Endothelial cell of coronary artery (primary cell): Measurements from ENCODE around the gene ZNF57. TPM values are rescaled to one million over a fixed set of nuclear protein-coding genes. Genes with fewer than 3 reads are reported as not detected.

Source experiments
- total RNA-seq: library from RNA; depleted of rRNA; stranded (reverse); fragments of >200 nt; gene quantifications from 2 replicates; pipeline ENCODE4 v1.2.3, GENCODE V29; 2014

Gene ZNF57
- total RNA-seq: 4.4 and 4.6 TPM in 2 replicates

DNA sequence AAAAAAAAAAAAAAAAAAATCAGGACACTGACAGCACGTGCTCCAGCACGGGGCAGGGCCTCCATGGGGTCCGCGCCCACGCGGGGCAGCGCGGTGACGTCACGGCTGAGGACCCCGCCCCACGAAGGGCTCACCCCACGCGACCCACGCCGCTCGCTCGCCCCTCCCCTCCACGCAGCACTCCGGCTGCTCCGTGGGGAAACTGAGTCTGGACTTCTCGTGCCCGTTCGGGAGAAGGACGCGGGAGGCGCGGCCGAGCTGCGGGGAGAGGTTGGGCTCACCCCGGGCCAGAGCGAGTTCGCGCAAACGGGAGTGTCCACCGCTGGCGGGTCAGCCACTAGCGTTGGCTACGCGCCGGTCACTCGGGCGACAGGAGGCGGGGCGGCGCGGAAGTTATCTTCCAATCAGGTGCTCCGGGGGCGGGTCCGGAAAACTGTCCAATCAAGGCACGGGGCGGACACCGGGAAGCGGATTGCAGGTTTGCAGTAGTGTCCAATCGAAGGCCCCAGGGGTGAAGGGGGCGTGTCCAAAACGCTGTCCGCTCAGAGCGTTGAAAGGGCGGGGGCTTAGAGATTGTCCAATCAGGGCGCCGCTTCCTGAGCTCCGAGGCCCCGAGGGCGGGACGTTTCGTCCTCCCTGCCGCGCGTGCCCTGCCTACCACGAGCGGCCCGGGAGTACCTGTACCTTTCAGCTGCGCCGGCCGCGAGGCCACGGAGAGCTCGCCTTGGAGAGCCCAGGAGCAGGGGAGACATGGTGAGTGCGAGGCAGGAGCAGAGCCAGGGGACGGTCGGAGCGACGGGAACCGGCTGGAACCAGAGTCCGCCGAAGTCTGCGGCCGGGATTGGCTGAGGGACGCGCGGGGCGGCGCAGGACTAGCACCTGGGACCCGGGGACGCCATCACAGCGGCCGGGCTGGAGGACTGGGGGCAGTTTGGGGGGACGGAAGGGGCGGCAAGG, at the start of gene ZNF57:
TSS of gene ZNF57 (plus strand) at position 633 of the 957 bp plus-strand sequence. CDS start at position 751, 118 bp downstream.

DNA sequence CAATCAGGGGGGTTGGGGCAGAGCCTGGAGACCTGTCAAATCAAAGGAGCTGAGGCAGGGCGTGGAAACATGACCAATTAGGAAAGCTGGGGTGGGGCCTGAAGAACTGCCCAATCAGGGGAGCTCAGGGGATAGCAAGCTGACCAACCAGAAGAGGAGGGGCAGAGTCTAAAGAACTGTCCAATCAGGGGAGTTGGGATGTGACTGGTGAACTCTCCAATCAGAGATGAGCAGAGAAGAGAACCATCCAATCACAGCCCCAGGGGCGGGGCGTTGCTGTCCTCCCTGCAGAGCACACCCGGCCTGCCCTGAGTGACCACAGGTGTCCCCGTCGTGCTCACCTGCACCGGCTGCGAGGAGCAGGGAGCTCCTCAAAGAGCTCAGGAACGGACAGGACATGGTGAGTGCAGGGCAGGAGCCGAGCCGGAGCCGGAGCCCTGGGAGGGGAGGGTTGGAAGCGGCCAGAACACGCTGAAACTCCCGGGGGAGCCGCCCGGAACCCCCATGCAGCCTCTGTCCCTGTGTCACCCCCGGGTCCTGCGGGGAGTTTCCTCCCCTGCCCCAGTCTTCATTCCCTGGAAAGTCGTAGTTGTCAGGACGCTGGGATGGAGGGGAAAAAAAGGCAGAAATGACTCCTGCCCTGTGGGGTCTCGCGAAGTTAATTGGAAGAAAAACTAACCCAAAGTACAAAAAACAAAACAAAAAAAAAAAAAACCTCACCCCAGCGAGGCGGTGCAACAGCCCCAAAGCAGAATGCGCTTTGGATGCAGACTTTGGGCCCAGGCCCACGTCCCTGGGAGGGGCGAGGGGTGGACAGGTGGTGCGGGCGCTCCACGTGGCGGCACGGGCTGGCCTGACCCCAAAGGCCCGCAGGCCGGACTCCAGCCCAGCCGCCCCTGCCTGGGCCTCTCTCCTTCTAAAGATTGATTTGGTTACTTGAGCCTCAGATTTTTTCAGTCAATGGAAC, 33.4 kb upstream of the ZNF57 start, which contains the start of gene ZNF556:
TSS of gene ZNF556 (plus strand) at position 311 of the 967 bp plus-strand sequence. CDS start at position 398, 87 bp downstream.

GRCh38 chr19:2944775-2945574, 44.2 kb downstream of the ZNF57 start, which contains the start of gene ZNF77:
ZNF77 (minus strand) TSS chr19:2944971; CDS start chr19:2944840, 131 bp downstream.

Other genes with a start within 250 kb of the ZNF57 start
- gene GNG7, start 198.2 kb upstream of the ZNF57 start, total RNA-seq: 0.18 and 0.28 TPM in 2 replicates
- gene DIRAS1, start 179.6 kb upstream of the ZNF57 start, total RNA-seq: 0.09 TPM in 1 of 2 replicates, not detected in the other
- gene SLC39A3, start 160.9 kb upstream of the ZNF57 start, total RNA-seq: 19.9 and 21.0 TPM in 2 replicates
- gene SGTA, start 117.7 kb upstream of the ZNF57 start, total RNA-seq: 35.7 and 36.8 TPM in 2 replicates
- gene THOP1, start 115.4 kb upstream of the ZNF57 start, total RNA-seq: 110 and 144 TPM in 2 replicates
- gene ZNF554, start 81.1 kb upstream of the ZNF57 start, total RNA-seq: 2.3 and 2.9 TPM in 2 replicates
- gene ZNF555, start 59.5 kb upstream of the ZNF57 start, total RNA-seq: 4.4 and 5.4 TPM in 2 replicates
- not detected in 2 replicates for gene ZNF556, start 33.6 kb upstream of the ZNF57 start, total RNA-seq
- 7.6 and 10.4 TPM in 2 replicates for gene ZNF77, start 44.0 kb downstream of the ZNF57 start, total RNA-seq
- 0.99 and 4.5 TPM in 2 replicates for gene TLE6, start 76.6 kb downstream of the ZNF57 start, total RNA-seq
- 11.8 and 47.5 TPM in 2 replicates for gene TLE2, start 128.4 kb downstream of the ZNF57 start, total RNA-seq
- 148 and 183 TPM in 2 replicates for gene TLE5, start 161.6 kb downstream of the ZNF57 start, total RNA-seq
- gene GNA11, start 193.4 kb downstream of the ZNF57 start, total RNA-seq: 84.1 and 92.1 TPM in 2 replicates
- gene GNA15, start 235.1 kb downstream of the ZNF57 start, total RNA-seq: under 0.01 TPM in 1 of 2 replicates, not detected in the other